Body of pancreas (tissue), 4 donors: Measurements from ENCODE around the gene CCDC13.

ENCODE experiments used
- CTCF ChIP-seq, 7 experiments: fragments of 450-650 bp in 4 of 7; fragments of 200-600 bp in 3 of 7; sonication (generic) in 3 of 7; IDR thresholded peaks; one replicate each; pipeline ENCODE4 v1.5.1; 2016 to 2019; ENCODE audit warnings: antibody characterized with exemption in 7 of 7
- POLR2A ChIP-seq, 3 donors: fragments of 450-650 bp; IDR thresholded peaks; one replicate each; pipeline ENCODE4 v1.6.1; 2016; ENCODE audit warnings: antibody characterized with exemption in 3 of 3, mild to moderate bottlenecking in 2 of 3

DNA sequence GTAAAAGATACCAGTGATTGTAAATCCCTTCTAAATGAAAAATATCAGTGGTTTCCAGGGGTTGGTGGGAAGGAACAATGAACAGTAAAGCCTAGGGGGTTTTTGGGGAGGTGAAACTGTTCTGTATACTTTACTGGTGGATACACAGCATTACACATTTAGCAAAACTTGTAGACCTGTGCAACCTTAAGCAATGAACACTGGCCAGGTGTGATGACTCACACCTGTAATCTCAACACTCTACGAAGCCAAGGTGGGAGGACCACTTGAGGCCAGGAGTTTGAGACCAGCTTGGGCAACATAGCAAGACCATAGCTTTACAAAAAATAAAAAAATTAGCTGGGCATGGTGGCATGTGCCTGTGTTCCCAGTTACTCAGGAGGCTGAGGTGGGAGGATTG lies 1.8 kb downstream of the CCDC13 start:
- TF ChIP-seq POLR2A (IDR thresholded peaks at IDR 0.05) = no peak
- no peak for TF ChIP-seq CTCF (IDR thresholded peaks at IDR 0.05)
